ENCODE measurements around the gene SLC6A16.
"Not testable (repeated sequence)": the region's sequence is repeated elsewhere in the genome, so short reads cannot be mapped to it uniquely, and the experiment has no call there.

The SLC6A16 gene

GRCh38 chr19:49324801-49325576 is at the start of gene SLC6A16:
Gene SLC6A16, minus strand, starts transcription at chr19:49325191. Its CDS starts 13,844 bp downstream, at chr19:49311347.
- no peak for DNase-seq (ENCODE audit: low spot score)

DNA sequence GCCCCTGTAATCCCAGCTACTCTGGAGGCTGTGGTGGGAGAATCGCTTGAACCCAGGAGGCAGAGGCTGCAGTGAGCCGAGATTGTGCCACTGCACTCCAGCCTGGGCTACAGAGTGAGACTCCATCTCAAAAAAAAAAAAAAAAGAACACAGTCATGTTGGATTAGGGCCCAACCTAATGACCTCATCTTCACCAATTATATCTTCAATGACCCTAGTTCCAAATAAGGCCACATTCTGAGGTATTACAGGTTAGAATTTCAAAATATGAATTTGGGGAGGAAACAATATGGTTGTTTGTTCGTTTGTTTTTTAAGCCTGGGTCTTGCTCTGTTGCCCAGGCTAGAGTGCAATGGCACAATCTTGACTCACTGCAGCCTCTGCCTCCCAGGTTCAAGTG is 48.2 kb upstream of the SLC6A16 start:
- DNase-seq (ENCODE audit: low spot score), result not testable (repeated sequence)

DNA sequence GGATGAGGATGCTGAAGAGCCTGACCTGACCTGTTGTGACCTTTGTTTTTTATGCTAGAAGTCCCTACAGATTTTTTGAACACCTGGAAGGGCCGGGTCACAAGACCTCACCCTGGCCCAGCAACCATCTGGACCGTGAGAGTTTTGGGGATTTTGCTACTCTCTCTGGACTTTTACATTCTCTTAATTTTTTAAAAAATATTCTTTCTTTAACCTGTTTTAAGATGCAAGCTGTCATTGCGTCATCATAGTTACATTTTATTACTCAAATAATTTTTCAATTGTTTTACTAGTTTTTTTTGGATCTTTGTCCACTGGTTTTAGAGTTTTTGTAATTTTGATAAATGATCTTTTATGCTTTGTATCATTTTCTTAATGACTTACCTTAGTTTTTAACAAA is 46.2 kb upstream of the SLC6A16 start:
- no peak for DNase-seq (ENCODE audit: low spot score)

DNA sequence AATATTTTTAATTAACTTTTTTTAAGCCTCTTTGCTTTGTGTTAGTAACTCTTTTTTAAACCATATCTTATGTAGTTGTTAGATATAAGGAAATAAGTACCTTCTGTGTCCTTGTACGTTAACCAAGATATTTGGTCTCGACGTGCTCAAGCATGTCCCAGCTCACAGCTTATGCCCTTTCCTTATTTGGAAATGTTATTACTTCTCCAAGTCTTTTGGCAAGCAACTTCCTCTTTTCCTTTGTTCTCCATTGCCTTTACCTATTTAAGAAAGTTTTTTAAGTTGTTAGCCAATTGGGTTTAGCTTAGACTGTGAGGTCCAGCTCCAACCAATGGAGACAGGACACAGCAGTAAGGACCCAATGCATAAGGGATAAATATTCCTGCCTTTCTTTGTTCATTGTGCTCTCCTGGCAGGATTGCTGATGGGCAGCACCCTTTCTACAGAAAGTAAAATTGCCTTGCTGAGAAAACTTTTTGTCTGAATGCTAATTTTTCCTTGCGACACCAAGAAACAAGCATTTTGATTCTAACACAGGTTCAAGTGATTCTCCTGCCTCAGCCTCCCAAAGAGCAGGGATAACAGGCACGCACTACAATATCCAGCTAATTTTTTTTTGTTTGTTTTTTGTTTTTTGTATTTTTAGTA is 43.8 kb upstream of the SLC6A16 start:
- DNase-seq (ENCODE audit: low spot score), result no peak

GRCh38 chr19:49366110-49366509 is 41.1 kb upstream of the SLC6A16 start:
- no peak for DNase-seq (ENCODE audit: low spot score)

DNA sequence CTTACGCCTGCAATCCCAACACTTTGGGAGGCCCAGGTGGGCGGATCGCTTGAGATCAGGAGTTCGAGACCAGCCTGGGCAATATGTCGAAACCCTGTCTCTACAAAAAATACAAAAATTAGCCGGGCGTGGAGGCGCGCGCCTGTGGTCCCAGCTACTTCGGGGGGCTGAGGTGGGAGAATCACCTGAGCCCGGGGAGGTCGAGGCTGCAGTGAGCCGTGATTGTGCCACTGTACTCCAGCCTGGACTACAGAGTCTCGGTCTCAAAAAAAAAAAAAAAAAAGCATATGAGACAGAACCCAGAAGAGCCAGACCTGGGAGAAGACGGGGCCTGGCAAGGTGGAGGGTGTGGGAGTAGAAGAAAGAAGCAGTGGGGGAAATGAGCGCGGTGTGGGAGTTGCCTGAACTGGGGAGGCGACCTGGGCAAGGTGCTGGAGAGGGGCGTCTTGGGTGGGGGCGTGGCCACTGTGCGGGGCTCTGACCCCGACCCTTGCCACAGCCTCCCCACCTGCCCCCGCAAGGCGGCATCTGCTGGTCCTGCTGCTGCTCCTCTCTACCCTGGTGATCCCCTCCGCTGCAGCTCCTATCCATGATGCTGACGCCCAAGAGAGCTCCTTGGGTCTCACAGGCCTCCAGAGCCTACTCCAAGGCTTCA is 39.2 kb upstream of the SLC6A16 start:
- no peak for DNase-seq (ENCODE audit: low spot score)

- peak; percentile 99 for DNase-seq (ENCODE audit: low spot score)
These were observed 38.5 kb upstream of the SLC6A16 start, which contains the start of gene DKKL1 for GRCh38 chr19:49363268-49364082. Gene DKKL1, plus strand, starts transcription at chr19:49363877. Its CDS starts 122 bp downstream, at chr19:49363999.

GRCh38 chr19:49362929-49363267 is 37.9 kb upstream of the SLC6A16 start:
- peak; percentile 50 for DNase-seq (ENCODE audit: low spot score)

- DNase-seq (ENCODE audit: low spot score), result peak; percentile 84
These were observed 37.3 kb upstream of the SLC6A16 start, which contains the start of gene TEAD2 for GRCh38 chr19:49362048-49362928. Gene TEAD2, minus strand, starts transcription at chr19:49362416. Its CDS starts 2,341 bp downstream, at chr19:49360075.

DNA sequence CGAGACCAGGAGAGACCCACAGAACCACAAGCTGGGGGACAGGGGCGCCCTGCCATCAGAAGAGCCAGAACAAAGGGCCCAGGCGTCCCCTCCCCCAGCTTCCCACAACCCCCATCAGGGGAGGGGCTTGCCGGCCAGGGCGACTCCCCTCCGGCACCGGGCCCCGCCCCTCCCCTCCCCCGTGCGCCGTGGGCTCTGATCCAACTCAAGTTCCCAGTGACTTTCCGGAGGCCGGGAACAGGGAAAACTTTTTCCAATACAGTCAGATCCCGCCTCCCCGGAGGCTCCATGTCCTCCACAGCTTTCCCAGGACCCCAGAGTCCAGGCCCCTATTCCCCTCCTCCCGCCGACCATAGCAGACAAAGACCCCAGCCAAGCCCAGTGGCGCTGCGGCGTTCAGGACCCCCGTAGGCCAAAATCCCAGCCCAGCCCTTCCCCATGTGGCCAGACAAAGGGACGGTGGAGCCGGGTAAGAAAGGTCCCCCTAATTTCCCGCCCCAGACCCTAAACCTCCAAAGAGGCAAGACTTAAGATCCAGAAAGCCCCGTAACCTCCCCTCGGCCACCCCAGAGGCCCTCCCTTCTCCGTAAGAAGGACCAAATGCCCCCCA is 36.6 kb upstream of the SLC6A16 start:
- DNase-seq (ENCODE audit: low spot score), result peak; percentile 90

DNA sequence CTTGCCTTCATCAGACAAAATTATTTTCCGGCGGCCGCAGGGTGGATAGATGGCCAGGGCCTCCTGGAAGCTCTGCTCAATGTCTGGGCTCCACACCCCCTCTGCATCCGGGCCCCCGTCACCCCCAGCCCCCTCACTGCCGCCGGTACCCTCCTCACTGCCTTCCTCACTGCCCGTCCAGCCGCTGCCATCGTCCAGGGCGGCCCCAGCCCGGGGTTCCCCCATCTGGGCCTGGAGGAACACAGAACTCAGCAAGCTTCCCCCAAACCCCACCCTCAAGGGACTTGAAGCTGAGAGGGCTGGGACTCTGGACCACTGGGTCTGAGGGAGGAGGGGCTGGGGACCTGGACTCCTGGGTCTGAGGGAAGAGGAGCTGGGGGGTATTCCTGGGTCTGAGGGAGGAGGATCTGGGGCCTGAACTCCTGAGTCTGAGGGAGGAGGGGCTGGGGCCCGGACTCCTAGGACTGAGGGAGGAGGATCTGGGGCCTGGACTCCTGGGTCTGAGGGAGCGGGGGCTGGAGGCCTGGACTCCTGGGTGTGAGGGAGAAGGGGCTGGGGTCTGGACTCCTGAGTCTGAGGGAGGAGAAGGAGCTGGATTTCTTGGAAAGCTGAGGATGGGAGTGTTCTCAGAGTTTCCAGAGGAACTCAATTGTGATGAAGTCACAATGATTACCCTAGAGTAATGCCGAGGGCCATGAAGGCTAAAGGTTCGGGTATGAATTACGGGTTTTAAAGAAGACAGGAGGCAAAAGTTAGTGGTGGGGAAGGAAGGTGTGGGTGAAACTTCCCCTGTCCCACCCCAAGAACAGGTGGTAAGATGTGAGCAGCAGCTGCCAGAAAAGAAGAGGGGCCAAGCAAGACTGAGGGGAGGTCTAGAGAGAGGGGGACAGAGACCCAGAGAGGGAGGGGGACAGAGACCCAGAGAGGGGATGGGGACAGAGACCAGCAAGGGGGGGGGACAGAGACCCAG is 35.1 kb upstream of the SLC6A16 start:
- no peak for DNase-seq (ENCODE audit: low spot score)

- DNase-seq (ENCODE audit: low spot score), result no peak
These were observed 32.2 kb upstream of the SLC6A16 start for GRCh38 chr19:49357186-49357585.

- no peak for DNase-seq (ENCODE audit: low spot score)
These were observed 31.4 kb upstream of the SLC6A16 start for GRCh38 chr19:49356382-49356781.

GRCh38 chr19:49355909-49356353 is 30.9 kb upstream of the SLC6A16 start:
- no peak for DNase-seq (ENCODE audit: low spot score)

- no peak for DNase-seq (ENCODE audit: low spot score)
These were observed 24.6 kb upstream of the SLC6A16 start for GRCh38 chr19:49349567-49349966.

DNA sequence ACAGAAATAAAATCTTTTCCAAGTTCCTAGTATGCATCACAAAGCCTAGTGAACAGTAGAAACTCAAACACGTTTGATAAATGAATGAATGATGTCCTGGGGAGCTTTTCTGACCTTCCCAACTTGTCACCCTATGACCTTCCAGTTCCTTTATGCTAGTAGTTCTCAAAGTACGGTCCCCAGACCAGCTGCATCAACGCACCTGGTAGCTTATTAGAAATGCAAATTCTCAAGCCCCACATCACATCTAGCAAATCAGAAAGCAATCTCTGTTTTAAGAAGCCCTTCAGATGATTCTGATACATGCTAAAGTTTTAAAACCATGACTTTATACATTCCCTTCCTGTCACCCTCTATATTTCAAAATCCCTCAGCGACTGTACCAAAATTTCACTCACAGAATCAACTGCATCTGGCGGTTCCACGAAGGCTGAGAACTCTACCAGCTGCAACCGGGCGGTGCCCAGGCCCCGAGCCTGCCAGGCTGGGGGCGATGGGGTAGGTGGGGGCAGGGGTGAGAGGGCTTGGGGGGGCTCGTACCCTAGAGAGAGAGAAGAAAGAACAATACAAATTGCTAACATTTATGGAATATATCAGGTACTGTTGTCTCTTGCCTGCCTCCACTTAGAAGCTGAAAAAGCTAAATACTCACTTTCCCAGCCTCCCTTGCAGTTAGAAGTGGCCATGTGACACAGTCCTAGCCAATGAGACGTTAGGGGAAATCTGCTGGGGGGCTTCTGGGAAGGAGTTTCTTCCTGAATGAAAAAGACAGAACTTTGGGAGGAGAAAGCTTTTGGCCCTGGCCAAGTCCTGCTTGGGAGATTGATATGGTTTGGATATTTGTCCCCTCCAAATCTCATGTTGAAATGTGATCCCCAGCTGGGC is 23.6 kb upstream of the SLC6A16 start:
- no peak for DNase-seq (ENCODE audit: low spot score)

DNA sequence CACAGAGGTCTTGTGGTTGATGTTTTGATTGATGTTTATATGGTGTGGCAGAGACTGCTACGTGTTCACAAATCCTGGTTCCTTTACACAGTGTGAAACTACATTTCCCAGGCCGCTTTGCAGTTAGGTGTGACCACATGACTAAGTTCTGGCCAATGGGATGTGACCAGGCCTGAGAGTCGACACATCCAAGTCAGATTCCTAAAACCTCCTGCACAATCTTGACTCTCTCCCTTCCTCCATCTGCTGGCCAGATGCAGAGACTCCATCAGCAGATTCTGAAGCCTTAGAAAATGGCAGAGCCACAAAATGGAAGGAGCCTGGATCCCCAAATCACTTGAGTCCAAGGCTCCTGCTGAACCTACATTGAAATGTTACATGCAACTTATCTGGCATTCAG is 22.8 kb upstream of the SLC6A16 start:
- DNase-seq (ENCODE audit: low spot score), result peak; percentile 88

GRCh38 chr19:49347191-49347590 is 22.2 kb upstream of the SLC6A16 start:
- DNase-seq (ENCODE audit: low spot score), result no peak
